IMR-90 (cell line): ENCODE data around the gene RUSC1. TPM values are rescaled to one million over a fixed set of nuclear protein-coding genes. Genes with fewer than 3 reads are reported as not detected.

ENCODE experiments used
- ATAC-seq: fragments of 200-7000 bp; cut with Tn5 transposase; 2 replicates; pipeline ENCODE4 v1.9.1; 2020; ENCODE audit warnings: low read depth, mild to moderate bottlenecking, moderate library complexity
- BruUV-seq: library from RNA; stranded (reverse); fragments of 400-500 nt; replicated peaks from 2 replicates; lab custom pipeline; 2021; lab: Mats Ljungman, UMichigan
- CTCF ChIA-PET: fragments of 300-600 bp; formaldehyde crosslinking; extraction: SDS; loops from one replicate; lab custom pipeline; 2021; ENCODE audit warnings: antibody characterized with exemption; lab: Yijun Ruan, JAX
- POLR2A ChIA-PET: fragments of 300-600 bp; sonication (Branson Sonifier 250); formaldehyde crosslinking; loops from one replicate; lab custom pipeline; 2022; ENCODE audit warnings: antibody characterized with exemption; ENCODE audit not compliant: unreplicated experiment; lab: Charles Lee
- DNase-seq: peaks from one replicate; pipeline ENCODE4 v3.0.0; 2013
- H2AFZ ChIP-seq: replicated peaks from 2 replicates; pipeline ENCODE3; 2013; ENCODE audit warnings: low read length, mild to moderate bottlenecking; ENCODE audit not compliant: poor library complexity
- H2AK5ac ChIP-seq: 2 replicates; pipeline ENCODE4 v1.6.1; 2013; ENCODE audit warnings: low read depth, low read length, inconsistent platforms
- H2AK9ac ChIP-seq: replicated peaks from 2 replicates; pipeline ENCODE3; 2013; ENCODE audit warnings: mild to moderate bottlenecking, low read depth, low read length, moderate library complexity; ENCODE audit not compliant: poor library complexity
- H2BK120ac ChIP-seq: 2 replicates; pipeline ENCODE4 v1.6.1; 2013; ENCODE audit warnings: low read depth, low read length, inconsistent platforms
- H2BK15ac ChIP-seq: 3 replicates; pipeline ENCODE4 v1.6.1; 2013; ENCODE audit warnings: low read depth, low read length, inconsistent platforms
- H2BK20ac ChIP-seq: 2 replicates; pipeline ENCODE4 v1.6.1; 2013; ENCODE audit warnings: low read depth, mild to moderate bottlenecking, inconsistent platforms, low read length, moderate library complexity
- H2BK5ac ChIP-seq: 2 replicates; pipeline ENCODE4 v1.6.1; 2013; ENCODE audit warnings: mild to moderate bottlenecking, low read depth, low read length, inconsistent platforms; ENCODE audit not compliant: poor library complexity, severe bottlenecking
- H3K14ac ChIP-seq: replicated peaks from 2 replicates; pipeline ENCODE4 v1.6.1; 2013; ENCODE audit warnings: low read depth, low read length, inconsistent platforms
- H3K18ac ChIP-seq: 2 replicates; pipeline ENCODE4 v1.6.1; 2013; ENCODE audit warnings: low read depth, low read length, control low read depth
- H3K23ac ChIP-seq: 2 replicates; pipeline ENCODE4 v1.6.1; 2013; ENCODE audit warnings: low read depth, low read length, inconsistent platforms
- H3K27ac ChIP-seq: 2 replicates; pipeline ENCODE4 v1.5.1; 2013; ENCODE audit warnings: mild to moderate bottlenecking, control low read depth, low read length; ENCODE audit not compliant: insufficient read depth
- H3K27me3 ChIP-seq: 2 replicates; pipeline ENCODE4 v1.6.1; 2013; ENCODE audit warnings: low read length; ENCODE audit not compliant: control insufficient read depth, insufficient read depth
- H3K36me3 ChIP-seq: 2 replicates; pipeline ENCODE4 v1.6.1; 2013; ENCODE audit warnings: low read length, mixed read lengths; ENCODE audit not compliant: control insufficient read depth, insufficient read depth
- H3K4ac ChIP-seq: 2 replicates; pipeline ENCODE4 v1.6.1; 2013; ENCODE audit warnings: low read depth, low read length, inconsistent platforms
- H3K4me1 ChIP-seq: 2 replicates; pipeline ENCODE4 v1.6.1; 2013; ENCODE audit warnings: low read length, mixed read lengths; ENCODE audit not compliant: control insufficient read depth, insufficient read depth
- H3K4me2 ChIP-seq: 2 replicates; pipeline ENCODE4 v1.6.1; 2013; ENCODE audit warnings: low read depth, mild to moderate bottlenecking, control low read depth, low read length, moderate library complexity
- H3K4me3 ChIP-seq: 2 replicates; pipeline ENCODE4 v1.5.1; 2013; ENCODE audit warnings: low read depth, mild to moderate bottlenecking, control low read depth, low read length, moderate library complexity; ENCODE audit not compliant: insufficient read depth
- H3K56ac ChIP-seq: 2 replicates; pipeline ENCODE4 v1.6.1; 2013; ENCODE audit warnings: low read length, inconsistent platforms; ENCODE audit not compliant: insufficient read depth; ENCODE audit errors: extremely low read depth
- H3K79me1 ChIP-seq, 2 experiments: 2 replicates each; pipeline ENCODE4 v1.6.1; 2013; ENCODE audit warnings: low read length in 2 of 2, inconsistent platforms in 1 of 2, low read depth in 1 of 2
- H3K9ac ChIP-seq: 2 replicates; pipeline ENCODE4 v1.6.1; 2013; ENCODE audit warnings: low read depth, low read length, control low read depth
- H3K9me1 ChIP-seq: 2 replicates; pipeline ENCODE4 v1.6.1; 2013; ENCODE audit warnings: low read length, inconsistent platforms; ENCODE audit not compliant: insufficient read depth
- H3K9me3 ChIP-seq: 2 replicates; pipeline ENCODE4 v1.6.1; 2013; ENCODE audit warnings: low read length; ENCODE audit not compliant: control insufficient read depth, insufficient read depth
- H4K20me1 ChIP-seq: 2 replicates; pipeline ENCODE4 v1.6.1; 2013; ENCODE audit warnings: low read length, inconsistent platforms; ENCODE audit not compliant: insufficient read depth
- H4K5ac ChIP-seq: 2 replicates; pipeline ENCODE4 v1.6.1; 2013; ENCODE audit warnings: mild to moderate bottlenecking, low read depth, low read length, control low read depth
- H4K8ac ChIP-seq, 2 experiments: 2 replicates each; pipeline ENCODE4 v1.6.1; 2013; ENCODE audit warnings: low read depth in 2 of 2, low read length in 2 of 2, control low read depth in 1 of 2, inconsistent platforms in 1 of 2
- H4K91ac ChIP-seq: 2 replicates; pipeline ENCODE4 v1.6.1; 2013; ENCODE audit warnings: low read depth, low read length, inconsistent platforms; ENCODE audit not compliant: insufficient read depth
- BHLHE40 ChIP-seq: fragments of 150-350 bp; IDR thresholded peaks from 2 replicates; pipeline ENCODE4 v1.6.1; 2016; ENCODE audit warnings: mild to moderate bottlenecking, low read depth, low read length
- CEBPB ChIP-seq: IDR thresholded peaks from 2 replicates; pipeline ENCODE4 v1.6.1; 2012; ENCODE audit warnings: low read depth, low read length, improper control_type of control experiment
- CHD1 ChIP-seq: IDR thresholded peaks from 2 replicates; pipeline ENCODE4 v1.6.1; 2012; ENCODE audit warnings: low read depth, low read length, improper control_type of control experiment
- CTCF ChIP-seq: conservative IDR thresholded peaks from 2 replicates; pipeline ENCODE4 v1.5.1; 2012; ENCODE audit warnings: mild to moderate bottlenecking, low read depth, low read length, improper control_type of control experiment
- MXI1 ChIP-seq: IDR thresholded peaks from 2 replicates; pipeline ENCODE4 v1.6.1; 2012; ENCODE audit warnings: low read depth, mild to moderate bottlenecking, low read length, moderate library complexity, borderline replicate concordance
- NFE2L2 ChIP-seq: fragments of 150-350 bp; IDR thresholded peaks from 2 replicates; pipeline ENCODE4 v1.6.1; 2016; ENCODE audit warnings: low read depth, mild to moderate bottlenecking, low read length
- RFX5 ChIP-seq: IDR thresholded peaks from 2 replicates; pipeline ENCODE4 v1.8.0; 2012; ENCODE audit warnings: low read depth, mild to moderate bottlenecking, low read length, moderate library complexity
- WGBS, 2 experiments: methylation state at CpG; one replicate each; pipeline versions ENCODE4 v1.1.5 to v1.1.7; 2013; ENCODE audit warnings: missing lambda C conversion rate in 2 of 2; ENCODE audit not compliant: insufficient read length in 1 of 2; ENCODE audit errors: extremely low coverage in 2 of 2; 5-methylcytosine and 5-hydroxymethylcytosine counted together
- dilution Hi-C: fragments of 300-500 bp; cut with HindIII; formaldehyde crosslinking; loops from one replicate; pipeline ENCODE4 v1.14.3; 2018; ENCODE audit warnings: low sequenced_read_pairs; ENCODE audit not compliant: unreplicated experiment
- in situ Hi-C: fragments of 300-500 bp; cut with MboI; formaldehyde crosslinking; loops from 3 replicates; pipeline ENCODE4 v1.14.3; 2019; ENCODE audit warnings: low sequenced_read_pairs, inconsistent platforms, mixed read lengths
- intact Hi-C: fragments of 100-400 bp; cut with micrococcal nuclease; formaldehyde crosslinking; loops from 2 replicates; pipeline ENCODE4 v1.10.0; 2022
- polyA plus RNA-seq, 3 experiments: library from polyadenylated mRNA; depleted of rRNA; stranded (reverse); fragments of >200 nt; gene quantifications; 2 replicates each; pipeline ENCODE4 v1.2.3, GENCODE V29; 2012; ENCODE audit warnings: low replicate concordance in 1 of 3
- total RNA-seq: library from RNA; depleted of rRNA; stranded (reverse); fragments of >200 nt; gene quantifications from 2 replicates; pipeline ENCODE4 v1.2.3, GENCODE V29; 2012
- TF ChIP-seq, protein P1 (sequence below): fragments of 150-350 bp; IDR thresholded peaks from 2 replicates; pipeline ENCODE4 v1.6.1; 2017; ENCODE audit warnings: mild to moderate bottlenecking, antibody characterized with exemption, low read length, low read depth

The RUSC1 gene
- total and polyA plus RNA-seq, 2 of the 4 experiments (the other 2 are of a cell fraction) = 4.1 to 31.4 TPM

GRCh38 chr1:155326020-155326526 lies 5.4 kb downstream of the RUSC1 start:
- Histone ChIP-seq H2BK15ac (no peak overlapping the region), H3K9me3 (no peaks in the 10 kb centered on the region), H2AK5ac (peak overlapping the region; percentile 9; the same call in 1 of the 2 replicates), H3K4me3 (no peak overlapping the region), H2AFZ (no peak overlapping the region), H3K18ac (no peak overlapping the region), H4K5ac (no peak overlapping the region), H4K91ac (no peak overlapping the region), H3K27me3 (no peaks in the 10 kb centered on the region), H3K9me1 (peaks cover 19% of the 10 kb centered on the region; the same call in 1 of the 2 replicates), H3K4me1 (peaks cover 18% of the 10 kb centered on the region; the same call in 1 of the 2 replicates), H4K20me1 (peaks cover 29% of the 10 kb centered on the region), H3K27ac (no peak overlapping the region), H2BK120ac (no peak overlapping the region), H3K9ac (no peak overlapping the region; the same call in 1 of the 2 replicates), H3K14ac (no peak overlapping the region), H3K56ac (no peak overlapping the region), H3K23ac (peak overlapping the region; percentile 60; the same call in 1 of the 2 replicates), H3K4me2 (no peak overlapping the region), H3K4ac (no peak overlapping the region), H3K36me3 (peaks cover 28% of the 10 kb centered on the region), H3K79me1 (peaks cover 16 to 52% of the 10 kb centered on the region in 2 experiments), H2AK9ac (peak overlapping the region; percentile 87), H4K8ac (peak overlapping the region in 1 of 2 experiments; percentile 49; a peak in 1 of 4 replicates), H2BK20ac (no peak overlapping the region), H2BK5ac (no peak overlapping the region)
- intact Hi-C loops = loop anchor here (10.0 kb wide), 1 partner anchor 121 kb away; the partner anchor contains the start of genes MTX1 and THBS3
- TF ChIP-seq RFX5 = no peak
- TF ChIP-seq CEBPB = no peak
- no peak for TF ChIP-seq CHD1
- no peak for TF ChIP-seq NFE2L2
- no peak for TF ChIP-seq BHLHE40
- no peak for TF ChIP-seq MXI1
- TF ChIP-seq, protein P1, sequence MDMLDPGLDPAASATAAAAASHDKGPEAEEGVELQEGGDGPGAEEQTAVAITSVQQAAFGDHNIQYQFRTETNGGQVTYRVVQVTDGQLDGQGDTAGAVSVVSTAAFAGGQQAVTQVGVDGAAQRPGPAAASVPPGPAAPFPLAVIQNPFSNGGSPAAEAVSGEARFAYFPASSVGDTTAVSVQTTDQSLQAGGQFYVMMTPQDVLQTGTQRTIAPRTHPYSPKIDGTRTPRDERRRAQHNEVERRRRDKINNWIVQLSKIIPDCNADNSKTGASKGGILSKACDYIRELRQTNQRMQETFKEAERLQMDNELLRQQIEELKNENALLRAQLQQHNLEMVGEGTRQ = no peak
- TF ChIP-seq CTCF = no peak
- DNase-seq = no peak
- 88% methylated on average over 4 of the region's 6 CpGs; no CpG with 5 or more reads in 1 of the 2 experiments for WGBS, 2 experiments
- POLR2A ChIA-PET = no interaction called here
- CTCF ChIA-PET = no interaction called here
- no peak for ATAC-seq
- no TSS peak for BruUV-seq
- in situ Hi-C loops = no loop called here
- dilution Hi-C loops = no loop called here
